Astrocyte (in vitro differentiated cells and primary cell): ENCODE results near the gene CDH23.

Experiments used
- CTCF ChIP-seq: IDR thresholded peaks from 2 replicates; pipeline ENCODE4 v1.5.1; 2011; ENCODE audit warnings: low read depth, mild to moderate bottlenecking, inconsistent platforms, low read length, moderate library complexity; ENCODE audit not compliant: insufficient read depth
- EZH2 ChIP-seq: IDR thresholded peaks from 2 replicates; pipeline ENCODE4 v1.6.1; 2012; ENCODE audit warnings: mild to moderate bottlenecking, low read length, inconsistent platforms; ENCODE audit not compliant: insufficient read depth

DNA sequence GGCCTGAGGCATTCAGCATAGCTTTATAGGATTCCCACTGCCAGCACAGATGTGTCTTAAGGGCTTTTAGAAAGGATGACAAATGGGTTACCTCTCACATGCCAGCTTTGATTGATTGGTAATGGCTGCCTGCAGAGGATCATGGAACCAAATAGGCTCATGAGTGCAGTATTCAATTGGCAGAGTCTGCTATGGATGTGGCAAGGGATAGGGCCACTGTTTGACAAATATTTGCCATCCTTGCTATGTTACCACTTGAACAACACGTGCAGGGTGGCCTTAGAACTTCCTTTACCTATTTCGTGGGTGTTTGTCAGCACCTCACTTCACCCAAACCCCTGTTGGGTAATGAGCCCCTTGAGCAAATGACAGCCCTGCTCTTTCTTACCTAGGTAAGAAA, 183.7 kb downstream of the CDH23 start:
- no peak for TF ChIP-seq EZH2
- no peak for TF ChIP-seq CTCF
